Measurements from ENCODE around the gene TRABD2B. TPM values are rescaled to one million over a fixed set of nuclear protein-coding genes. Genes with fewer than 3 reads are reported as not detected.

The TRABD2B gene
- total and polyA plus RNA-seq, 2 donors (not counting 3 experiments of a cell fraction or from before 2014, with no cell fraction given): not detected

- Histone ChIP-seq H3K9me1 (replicated peaks; ENCODE audit: control insufficient read depth, extremely low read depth, insufficient read depth, low read length) (no peaks in the 10 kb centered on the region), H3K4me1 (ENCODE audit: control insufficient read depth, extremely low read depth, insufficient read depth, low read length) (no peaks in the 10 kb centered on the region), H3K4me3 (replicated peaks in 1 of 3; ENCODE audit: insufficient read depth in 1 of 3, low read depth in 1 of 3, low read length in 3 of 3) (no peak overlapping the region), H3K9me3 (replicated peaks; ENCODE audit: control insufficient read depth, insufficient read depth, low read length) (no peaks in the 10 kb centered on the region), H3K27ac (ENCODE audit: insufficient read depth, low read depth, low read length) (no peak overlapping the region), H3K9ac (replicated peaks; ENCODE audit: extremely low read depth, insufficient read depth, low read length) (no peak overlapping the region), H3K27me3 (ENCODE audit: control insufficient read depth in 2 of 2, insufficient read depth in 2 of 2, low read length in 2 of 2) (no peaks in the 10 kb centered on the region), H4K20me1 (replicated peaks; ENCODE audit: control insufficient read depth, extremely low read depth, insufficient read depth, low read length) (no peaks in the 10 kb centered on the region), H3K4me2 (ENCODE audit: insufficient read depth, low read length) (no peak overlapping the region), H3K36me3 (ENCODE audit: control insufficient read depth in 2 of 2, extremely low read depth in 1 of 2, insufficient read depth in 2 of 2, low read length in 2 of 2) (no peaks in the 10 kb centered on the region), H3K79me2 (ENCODE audit: control insufficient read depth, insufficient read depth, low read length) (no peaks in the 10 kb centered on the region), H2AFZ (ENCODE audit: low read depth, low read length) (no peak overlapping the region)
- FAIRE-seq (no peak), DNase-seq (ENCODE audit: low read depth, low spot score) (no peak)
- dilution Hi-C loops (cut with MboI; ENCODE audit: extremely low pct_ligation_motif_present, low sequenced_read_pairs): no loop called here
- intact Hi-C loops (cut with micrococcal nuclease): no loop called here
- CTCF ChIA-PET: interaction anchor here (1.3 kb wide), 1 partner anchor 90 kb away, joined by 3 read pairs; no protein-coding TSS in a partner anchor
- BruUV-seq (replicated peaks): no TSS peak
- POLR2A ChIA-PET: no interaction called here
- TF ChIP-seq EZH2 (IDR thresholded peaks at IDR 0.05; ENCODE audit: borderline replicate concordance, low read depth, low read length, severe bottlenecking) (no peak), JUN (IDR thresholded peaks at IDR 0.05; ENCODE audit: borderline replicate concordance, insufficient read depth, insufficient read length, low read depth) (no peak), POLR2AphosphoS5 (IDR thresholded peaks at IDR 0.05; ENCODE audit: insufficient read depth, low read depth, low read length) (no peak), CTCF (IDR thresholded peaks at IDR 0.05; ENCODE audit: extremely low read depth in 1 of 2, insufficient read depth in 1 of 2, low read depth in 1 of 2, low read length in 2 of 2) (no peak), GATA2 (IDR thresholded peaks at IDR 0.05; ENCODE audit: insufficient read depth, insufficient read length, low read depth, low read length) (no peak)
Observed at GRCh38 chr1:47816325-47817071, 180.7 kb downstream of the TRABD2B start.
